CD4-positive, alpha-beta T cell treated with Interleukin-17A for 4 hours (primary cell): ENCODE measurements around the gene BTG2.

Experiments
- DNase-seq: peaks from one replicate; pipeline ENCODE4 v3.0.0-alpha.2; 2020; ENCODE audit warnings: mixed read lengths

BTG2 gene

DNA sequence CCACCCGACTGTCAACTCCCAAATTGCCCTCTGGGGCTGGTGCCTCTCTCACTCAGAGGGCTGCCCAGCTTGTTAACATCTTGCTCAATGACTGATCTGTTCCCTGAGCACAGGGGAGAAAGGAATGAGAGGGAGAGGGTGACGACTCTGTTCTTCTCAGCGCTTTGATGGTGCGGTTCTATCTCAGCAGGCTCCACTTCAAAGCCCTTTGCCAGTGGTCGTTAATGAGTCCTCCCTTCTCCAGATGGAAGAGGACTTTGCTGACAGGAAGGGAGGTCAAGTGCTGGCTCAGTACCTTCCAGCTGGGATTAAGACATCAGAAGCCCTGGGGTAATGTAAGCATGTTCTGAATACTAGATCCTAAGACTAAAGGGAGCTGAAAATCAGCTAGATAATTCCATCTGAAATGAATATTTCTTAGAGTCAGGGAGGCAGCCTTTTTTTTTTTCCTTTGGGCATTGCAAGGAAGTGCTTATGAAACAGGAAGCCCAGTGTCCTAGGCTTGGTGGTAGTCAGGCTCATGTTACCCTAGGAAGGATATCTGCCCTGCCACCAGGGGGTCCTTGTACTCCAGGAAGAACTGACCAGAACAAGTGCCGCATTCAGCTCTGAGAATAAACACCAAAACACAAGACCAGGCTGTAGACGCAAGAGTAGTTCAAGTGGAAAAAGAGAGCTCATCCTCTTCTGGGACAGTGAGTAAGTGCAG is 40.9 kb downstream of the BTG2 start:
- DNase-seq = no peak

DNA sequence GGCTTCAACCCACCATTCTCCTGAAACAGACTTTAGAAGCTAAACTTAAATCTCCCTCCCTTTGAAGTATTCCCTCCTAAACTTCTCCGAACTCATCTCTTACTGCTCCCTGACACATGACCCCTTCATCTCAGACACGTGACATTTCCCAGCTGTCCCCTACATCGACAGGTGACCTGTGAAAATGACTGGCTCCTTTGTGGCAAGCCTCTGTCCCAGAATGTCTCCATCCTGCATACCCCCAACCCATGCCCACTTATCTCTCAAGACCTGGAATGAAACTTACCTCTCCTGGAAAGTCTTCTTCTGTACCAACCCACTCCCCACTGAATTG is 41.4 kb downstream of the BTG2 start:
- no peak for DNase-seq

DNA sequence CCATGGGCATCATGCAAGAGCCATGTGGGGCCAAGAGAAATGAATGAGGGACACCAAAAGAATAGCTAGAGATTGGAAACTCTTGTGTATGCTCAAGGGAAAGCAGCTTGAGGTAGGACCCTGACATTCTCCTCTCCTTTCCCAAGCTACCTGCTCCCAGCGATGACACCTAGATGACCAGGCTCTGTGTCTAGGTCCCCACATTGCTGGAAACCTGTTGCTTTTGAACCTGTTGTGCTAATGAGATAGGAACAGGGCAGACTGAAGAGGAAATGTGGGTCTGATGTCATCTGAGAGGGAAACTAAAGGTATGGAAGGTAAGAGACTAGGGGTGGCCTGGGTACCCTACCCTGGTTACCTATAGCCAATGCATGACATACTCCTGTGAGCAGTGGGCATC is 43.8 kb downstream of the BTG2 start:
- DNase-seq = no peak

GRCh38 chr1:203349773-203350524 is 44.6 kb downstream of the BTG2 start:
- DNase-seq = no peak

- peak; percentile 15 for DNase-seq
Observed at GRCh38 chr1:203351037-203351625, 45.8 kb downstream of the BTG2 start, which contains the start of gene FMOD. TSS of gene FMOD (minus strand) at chr1:203351122. CDS start at chr1:203348270, 2,852 bp downstream.

DNA sequence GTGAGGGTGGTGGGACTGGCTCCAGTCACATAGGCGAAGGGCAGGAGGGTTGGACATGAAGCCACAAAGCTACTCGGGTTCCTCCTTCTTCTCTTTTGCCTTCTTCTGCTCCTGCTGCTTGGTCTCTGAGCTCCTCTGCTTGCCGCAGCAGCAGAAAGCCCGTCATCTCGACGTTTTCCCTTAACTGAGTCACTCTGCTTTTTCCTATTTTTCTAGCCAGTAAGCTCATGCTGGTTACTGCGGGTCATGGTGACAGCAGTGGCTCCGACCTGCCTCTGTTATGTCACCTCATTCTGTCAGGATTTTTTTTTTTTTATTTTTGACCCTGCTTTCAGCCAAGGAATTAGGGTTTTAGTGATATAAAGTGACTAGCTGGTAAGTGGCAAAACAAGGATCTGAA is 48.2 kb downstream of the BTG2 start:
- no peak for DNase-seq

DNA sequence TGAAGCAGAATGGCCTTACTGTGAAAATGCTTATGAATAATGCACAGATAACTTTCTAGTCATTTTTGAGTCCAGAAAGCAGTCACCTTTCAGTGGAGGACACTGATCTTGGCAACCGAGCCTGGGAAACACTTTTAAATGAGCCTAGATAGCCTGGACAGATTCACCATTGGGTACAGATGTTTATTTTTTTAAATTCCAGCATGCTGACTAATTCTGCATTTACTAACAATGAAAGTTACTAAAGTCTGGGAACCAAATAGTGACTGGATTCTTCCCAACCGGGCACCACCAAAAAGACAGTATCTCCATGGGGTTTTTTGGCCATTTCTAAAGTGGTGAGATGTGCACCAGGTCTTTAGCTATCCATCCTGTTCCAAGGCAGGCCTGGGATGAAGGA is 48.9 kb downstream of the BTG2 start:
- DNase-seq = no peak

DNA sequence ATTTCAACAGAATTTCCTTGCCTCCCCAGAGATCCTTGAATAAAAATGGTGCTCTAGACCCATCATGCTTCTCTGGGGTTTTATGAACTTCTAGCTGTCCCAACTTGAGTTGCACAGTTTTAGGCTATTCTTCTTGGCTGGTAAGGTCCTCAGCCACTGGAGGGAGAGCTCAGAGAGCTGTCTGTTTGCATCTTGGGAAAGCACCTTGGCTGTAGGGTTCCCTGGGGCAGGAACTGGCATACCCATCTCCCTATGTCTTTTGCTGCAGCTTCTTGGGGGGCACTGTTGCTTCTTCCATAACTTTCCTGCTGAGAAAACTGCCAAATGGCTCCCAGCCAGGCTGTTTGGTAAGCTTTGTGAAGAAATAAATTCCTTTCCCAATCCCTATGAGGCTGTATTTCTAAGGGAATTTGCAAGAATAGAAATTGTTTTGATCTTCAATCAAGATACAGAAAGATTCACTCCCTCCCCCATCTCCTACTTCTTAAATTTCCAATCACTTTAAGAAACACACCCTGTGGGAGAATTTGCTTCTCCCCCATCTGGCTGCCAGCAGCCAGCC is 53.8 kb downstream of the BTG2 start:
- no peak for DNase-seq
